HUES64 (cell line): ENCODE results near the gene ANLN. TPM values are rescaled to one million over a fixed set of nuclear protein-coding genes. Genes with fewer than 3 reads are reported as not detected.

ENCODE experiments used
- H3K27ac ChIP-seq: 2 replicates; pipeline ENCODE4 v1.7.0; 2013; ENCODE audit warnings: low read depth, low read length, inconsistent platforms
- H3K27me3 ChIP-seq: 2 replicates; pipeline ENCODE4 v1.6.1; 2013; ENCODE audit warnings: mild to moderate bottlenecking, low read length; ENCODE audit not compliant: insufficient read depth
- H3K36me3 ChIP-seq: 2 replicates; pipeline ENCODE4 v1.6.1; 2013; ENCODE audit warnings: mild to moderate bottlenecking, low read length; ENCODE audit not compliant: insufficient read depth
- H3K4me1 ChIP-seq: 2 replicates; pipeline ENCODE4 v1.6.1; 2013; ENCODE audit warnings: mild to moderate bottlenecking, low read length, moderate library complexity; ENCODE audit not compliant: insufficient read depth
- H3K4me3 ChIP-seq: 2 replicates; pipeline ENCODE4 v1.5.1; 2013; ENCODE audit warnings: mild to moderate bottlenecking, low read length, moderate library complexity
- H3K9ac ChIP-seq: 2 replicates; pipeline ENCODE4 v1.6.1; 2013; ENCODE audit warnings: mild to moderate bottlenecking, low read depth, low read length
- H3K9me3 ChIP-seq: 2 replicates; pipeline ENCODE4 v1.6.1; 2013; ENCODE audit warnings: low read depth, low read length; ENCODE audit not compliant: insufficient read depth
- WGBS: fragments of 150-250, 120-280 bp; methylation state at CpG from one replicate; pipeline ENCODE4 v1.1.7; 2013; ENCODE audit warnings: missing lambda C conversion rate; 5-methylcytosine and 5-hydroxymethylcytosine counted together
- polyA plus RNA-seq, 2 experiments: library from polyadenylated mRNA; stranded (reverse); fragments of 50-300 nt; gene quantifications; one replicate each; pipeline ENCODE4 v1.2.3, GENCODE V29; 2013

The ANLN gene
- 56.0 TPM for polyA plus RNA-seq (2013, experiment 1 of 2)
- 62.8 TPM for polyA plus RNA-seq (2013, experiment 2 of 2)

- Histone ChIP-seq H3K4me1 (peaks cover 25% of the 10 kb centered on the region), H3K9ac (peak within 1 kb of the TSS; percentile 86), H3K27ac (peak within 1 kb of the TSS; percentile 98), H3K27me3 (no peaks in the 10 kb centered on the region), H3K4me3 (peak within 1 kb of the TSS; percentile 88), H3K9me3 (no peaks in the 10 kb centered on the region; the same call in 1 of the 2 replicates), H3K36me3 (no peaks in the 10 kb centered on the region)
- 3% methylated on average over 68 of the region's 68 CpGs for WGBS
Observed at GRCh38 chr7:36389371-36390198, at the start of gene ANLN. ANLN (plus strand) TSS chr7:36389862; CDS start chr7:36390027, 165 bp downstream.

- Histone ChIP-seq H3K4me1 (no peaks in the 10 kb centered on the region), H3K9me3 (no peaks in the 10 kb centered on the region), H3K27me3 (no peaks in the 10 kb centered on the region), H3K9ac (no peak overlapping the region), H3K36me3 (no peaks in the 10 kb centered on the region), H3K4me3 (no peak overlapping the region), H3K27ac (no peak overlapping the region)
- 100% methylated on average over 1 of the region's 1 CpG for WGBS
Observed at GRCh38 chr7:36343548-36343947, 46.1 kb upstream of the ANLN start.

GRCh38 chr7:36344622-36345021, 45.0 kb upstream of the ANLN start:
- WGBS: 95% methylated on average over 2 of the region's 2 CpGs
- H3K27me3 ChIP-seq: no peaks in the 10 kb centered on the region
- H3K27ac ChIP-seq: no peak overlapping the region
- no peak overlapping the region for H3K9ac ChIP-seq
- no peaks in the 10 kb centered on the region for H3K36me3 ChIP-seq
- peaks cover 4% of the 10 kb centered on the region for H3K4me1 ChIP-seq
- H3K4me3 ChIP-seq: no peak overlapping the region
- H3K9me3 ChIP-seq: no peaks in the 10 kb centered on the region

GRCh38 chr7:36346260-36346831, 43.3 kb upstream of the ANLN start:
- Histone ChIP-seq H3K27me3 (no peaks in the 10 kb centered on the region), H3K4me1 (peaks cover 7% of the 10 kb centered on the region), H3K9ac (no peak overlapping the region), H3K27ac (no peak overlapping the region), H3K9me3 (no peaks in the 10 kb centered on the region), H3K36me3 (no peaks in the 10 kb centered on the region), H3K4me3 (no peak overlapping the region)
- WGBS: 94% methylated on average over 5 of the region's 6 CpGs

DNA sequence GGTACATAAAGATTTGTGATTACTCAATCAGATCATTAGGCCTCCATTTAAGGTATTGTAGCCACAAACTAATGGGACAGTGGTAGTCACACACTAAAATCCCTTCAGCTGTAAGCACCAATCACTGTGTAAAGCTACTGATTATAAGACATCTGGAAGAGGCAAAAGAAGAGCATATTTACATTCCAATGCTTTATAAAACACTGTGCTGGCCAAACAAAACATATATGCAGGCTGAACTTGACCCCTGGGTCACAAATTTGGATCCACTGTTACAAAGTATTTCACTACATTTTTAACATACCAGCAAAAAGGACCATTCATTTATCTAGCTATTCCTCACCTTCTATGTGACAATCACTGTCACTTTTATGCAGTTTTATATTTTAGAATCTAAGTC, 41.4 kb upstream of the ANLN start:
- Histone ChIP-seq H3K27ac (no peak overlapping the region), H3K4me3 (no peak overlapping the region), H3K9ac (no peak overlapping the region), H3K27me3 (no peaks in the 10 kb centered on the region), H3K9me3 (no peaks in the 10 kb centered on the region), H3K36me3 (no peaks in the 10 kb centered on the region), H3K4me1 (peaks cover 7% of the 10 kb centered on the region)

DNA sequence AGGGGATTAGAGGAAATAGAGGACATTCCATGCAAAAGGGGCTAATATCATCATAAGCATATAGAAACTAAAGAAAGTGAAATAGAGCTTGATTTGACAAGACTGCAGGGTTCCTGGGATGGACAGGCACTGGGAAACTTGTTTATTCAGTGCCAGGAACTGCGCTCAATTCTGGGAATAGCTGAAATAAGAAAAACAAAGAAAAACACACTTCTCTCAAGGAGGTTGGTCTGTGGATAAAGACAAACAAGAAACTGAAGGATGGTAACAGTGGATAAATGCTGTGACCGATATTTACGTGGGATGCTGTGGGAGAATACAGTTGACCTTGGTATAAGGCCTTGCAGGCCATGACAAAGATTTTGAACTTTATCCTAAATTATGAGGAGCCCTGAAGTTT, 40.9 kb upstream of the ANLN start:
- Histone ChIP-seq H3K9ac (no peak overlapping the region), H3K36me3 (no peaks in the 10 kb centered on the region), H3K27me3 (no peaks in the 10 kb centered on the region), H3K4me3 (no peak overlapping the region), H3K9me3 (no peaks in the 10 kb centered on the region), H3K4me1 (peaks cover 7% of the 10 kb centered on the region), H3K27ac (no peak overlapping the region)
- 94% methylated on average over 3 of the region's 3 CpGs for WGBS

GRCh38 chr7:36349626-36350025, 40.0 kb upstream of the ANLN start:
- H3K9ac ChIP-seq: no peak overlapping the region
- H3K36me3 ChIP-seq: no peaks in the 10 kb centered on the region
- no peaks in the 10 kb centered on the region for H3K27me3 ChIP-seq
- no CpG with 5 or more reads among the region's 2 CpGs for WGBS
- no peak overlapping the region for H3K4me3 ChIP-seq
- peaks cover 7% of the 10 kb centered on the region for H3K4me1 ChIP-seq
- H3K9me3 ChIP-seq: no peaks in the 10 kb centered on the region
- no peak overlapping the region for H3K27ac ChIP-seq

DNA sequence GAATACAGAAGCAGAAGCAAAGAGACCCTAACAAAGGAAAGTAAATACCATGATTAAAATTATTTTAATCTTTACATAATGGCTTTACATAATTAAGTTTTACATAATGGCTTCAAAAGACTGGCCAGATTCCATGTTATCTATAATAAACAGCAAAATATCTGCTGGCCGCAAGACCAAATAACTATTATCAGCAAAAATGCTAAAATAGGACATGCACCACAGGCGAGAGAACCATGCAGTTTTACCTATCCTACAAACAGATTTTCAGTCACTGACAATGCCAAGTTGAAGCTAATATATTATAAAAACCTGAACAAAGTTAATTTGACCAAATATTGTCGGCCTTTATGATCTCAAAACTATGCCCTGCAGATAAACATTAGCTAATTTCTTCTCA, 34.2 kb upstream of the ANLN start:
- no peaks in the 10 kb centered on the region for H3K9me3 ChIP-seq
- WGBS: 86% methylated on average over 3 of the region's 3 CpGs
- no peaks in the 10 kb centered on the region for H3K36me3 ChIP-seq
- H3K27me3 ChIP-seq: peaks cover 46% of the 10 kb centered on the region
- no peak overlapping the region for H3K4me3 ChIP-seq
- H3K27ac ChIP-seq: no peak overlapping the region
- H3K9ac ChIP-seq: no peak overlapping the region
- H3K4me1 ChIP-seq: peaks cover 13% of the 10 kb centered on the region

DNA sequence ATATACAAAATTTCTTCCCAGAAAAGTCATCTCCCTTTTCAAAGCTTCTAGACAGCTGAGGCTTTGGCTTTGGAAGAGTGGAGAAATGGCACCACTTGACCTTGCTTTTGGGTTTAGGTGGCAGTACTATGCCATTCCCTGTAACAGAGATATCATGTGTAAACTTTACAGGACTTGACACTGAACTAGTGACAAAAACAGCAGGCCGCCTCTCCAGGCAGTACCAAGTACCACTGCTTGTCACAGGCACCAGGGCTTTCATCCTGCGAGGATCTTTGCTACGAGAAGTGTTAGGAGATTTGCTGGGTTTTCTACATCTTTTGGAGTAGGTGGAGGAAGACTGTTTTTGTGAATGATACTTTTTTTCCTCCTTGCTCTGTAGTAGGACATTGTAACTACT, 32.6 kb upstream of the ANLN start:
- Histone ChIP-seq H3K9me3 (no peaks in the 10 kb centered on the region), H3K27ac (no peak overlapping the region), H3K4me1 (peaks cover 23% of the 10 kb centered on the region), H3K4me3 (no peak overlapping the region), H3K27me3 (peaks cover 62% of the 10 kb centered on the region), H3K36me3 (no peaks in the 10 kb centered on the region), H3K9ac (no peak overlapping the region)
- WGBS: 86% methylated on average over 3 of the region's 3 CpGs

GRCh38 chr7:36358589-36358988, 31.1 kb upstream of the ANLN start:
- no peak overlapping the region for H3K27ac ChIP-seq
- no peaks in the 10 kb centered on the region for H3K9me3 ChIP-seq
- no peaks in the 10 kb centered on the region for H3K36me3 ChIP-seq
- no peak overlapping the region for H3K9ac ChIP-seq
- H3K27me3 ChIP-seq: peaks cover 77% of the 10 kb centered on the region
- whole genome bisulfite sequencing: 91% methylated on average over 1 of the region's 1 CpG
- no peak overlapping the region for H3K4me3 ChIP-seq
- peaks cover 23% of the 10 kb centered on the region for H3K4me1 ChIP-seq

DNA sequence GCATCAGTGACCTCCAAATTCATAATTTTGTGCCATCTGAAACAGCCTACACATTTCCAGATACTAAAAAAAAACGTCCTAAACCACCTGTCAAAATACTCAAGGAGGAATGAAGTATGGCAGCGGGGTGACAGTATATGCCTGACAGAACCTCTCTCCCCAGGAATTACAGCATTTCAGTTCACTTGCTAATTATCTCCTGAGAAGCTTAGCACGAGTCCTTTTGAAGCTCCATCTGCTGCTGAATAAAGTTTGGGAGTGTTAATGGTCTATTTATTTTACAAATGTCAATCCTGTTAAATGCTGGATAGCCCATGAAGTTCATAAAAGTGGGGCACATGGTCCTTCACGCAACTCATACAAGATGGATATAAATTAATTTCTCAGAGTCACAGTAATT, 29.4 kb upstream of the ANLN start:
- Histone ChIP-seq H3K36me3 (no peaks in the 10 kb centered on the region), H3K27ac (no peak overlapping the region), H3K9ac (no peak overlapping the region), H3K4me1 (peaks cover 23% of the 10 kb centered on the region), H3K27me3 (peaks cover 93% of the 10 kb centered on the region), H3K9me3 (no peaks in the 10 kb centered on the region), H3K4me3 (peak overlapping the region; percentile 17; the same call in 1 of the 2 replicates)
- 0% methylated on average over 3 of the region's 4 CpGs for WGBS
